Hair follicular keratinocyte (primary cell): ENCODE results near the gene EMILIN2. TPM values are rescaled to one million over a fixed set of nuclear protein-coding genes. Genes with fewer than 3 reads are reported as not detected.

ENCODE experiments used
- total RNA-seq: library from RNA; depleted of rRNA; stranded (reverse); fragments of >200 nt; gene quantifications from 2 replicates; pipeline ENCODE4 v1.2.3, GENCODE V29; 2015

Gene EMILIN2
- 1.6 and 2.1 TPM in 2 replicates for total RNA-seq

GRCh38 chr18:2846636-2847316, at the start of gene EMILIN2:
TSS of gene EMILIN2 (plus strand) at chr18:2847006. CDS start at chr18:2847189, 183 bp downstream.

Other genes with a start within 250 kb of the EMILIN2 start
- gene SMCHD1, start 191.3 kb upstream of the EMILIN2 start, total RNA-seq = 15.8 and 17.3 TPM in 2 replicates
- gene LPIN2, start 166.1 kb downstream of the EMILIN2 start, total RNA-seq = 2.7 and 4.1 TPM in 2 replicates